Transverse colon (tissue), 4 donors: ENCODE results near the gene CDKAL1. TPM values are rescaled to one million over a fixed set of nuclear protein-coding genes. Genes with fewer than 3 reads are reported as not detected.

Source experiments
- DNase-seq: peaks from one replicate; pipeline ENCODE4 v3.0.0-alpha.2; 2019
- H3K27ac ChIP-seq, 4 donors: fragments of 200-600 bp; sonication (generic); 2 replicates each; pipeline ENCODE4 v1.5.1; 2016 to 2018; ENCODE audit warnings: inconsistent platforms in 4 of 4
- H3K27me3 ChIP-seq: fragments of 200-600 bp; sonication (generic); 2 replicates; pipeline ENCODE4 v1.5.1; 2017; ENCODE audit warnings: inconsistent platforms
- H3K36me3 ChIP-seq, 4 donors: fragments of 200-600 bp; sonication (generic); 2 replicates each; pipeline ENCODE4 v1.5.1; 2017 to 2019; ENCODE audit warnings: inconsistent platforms in 4 of 4
- H3K4me1 ChIP-seq, 4 donors: fragments of 200-600 bp; sonication (generic); 2 replicates each; pipeline ENCODE4 v1.5.1; 2017 to 2020; ENCODE audit warnings: inconsistent platforms in 4 of 4
- H3K4me3 ChIP-seq, 4 donors: fragments of 200-600 bp; sonication (generic); 1 replicate in 1 of 4; 2 replicates in 3 of 4; pipeline versions ENCODE4 v1.5.1 to v1.6.1; 2017 to 2019; ENCODE audit warnings: inconsistent platforms in 4 of 4
- H3K9me3 ChIP-seq, 2 donors: fragments of 200-600 bp; sonication (generic); 2 replicates each; pipeline ENCODE4 v1.5.1; 2017 to 2019; ENCODE audit warnings: inconsistent platforms in 2 of 2
- EP300 ChIP-seq: sonication (generic); formaldehyde crosslinking; IDR thresholded peaks from one replicate; pipeline ENCODE4 v1.6.1; 2017; ENCODE audit warnings: antibody characterized with exemption, low read depth
- POLR2A ChIP-seq: fragments of 450-650 bp; IDR thresholded peaks from one replicate; pipeline ENCODE4 v1.6.1; 2016; ENCODE audit warnings: antibody characterized with exemption, mild to moderate bottlenecking, moderate library complexity
- POLR2AphosphoS5 ChIP-seq, 3 donors: sonication (generic); formaldehyde crosslinking; IDR thresholded peaks; one replicate each; pipeline ENCODE4 v1.6.1; 2016; ENCODE audit warnings: antibody characterized with exemption in 3 of 3
- WGBS, 2 donors: methylation state at CpG; one replicate each; pipeline ENCODE4 v1.1.5; 2018; ENCODE audit warnings: low coverage in 1 of 2; 5-methylcytosine and 5-hydroxymethylcytosine counted together
- in situ Hi-C, 4 donors: fragments of 200-750 bp; cut with MboI; loops; one replicate each; pipeline versions ENCODE4 v1.15.0 to v1.15.1; 2017; ENCODE audit warnings: low sequenced_read_pairs in 3 of 4, low pct_ligation_motif_present in 1 of 4, low pct_unique_long_range_greater_than_20kb in 1 of 4
- intact Hi-C: fragments of 100-400 bp; cut with DNase I; formaldehyde crosslinking; loops from one replicate; pipeline ENCODE4 v1.15.1; 2023; ENCODE audit warnings: low total_unique reads
- total RNA-seq, 4 donors: library from RNA; depleted of rRNA; stranded (reverse); fragments of >200 nt; gene quantifications; one replicate each; pipeline ENCODE4 v1.1.0, GENCODE V29; 2016
- TF ChIP-seq, protein P1 (sequence below), 5 experiments: fragments of 200-600 bp in 3 of 5; fragments of 450-650 bp in 2 of 5; sonication (generic) in 3 of 5; IDR thresholded peaks; 1 replicate in 2 of 5; 2 replicates in 3 of 5; pipeline ENCODE4 v1.5.1; 2016 to 2017; ENCODE audit warnings: antibody characterized with exemption in 5 of 5, inconsistent platforms in 3 of 5, mild to moderate bottlenecking in 2 of 5, moderate library complexity in 1 of 5

Gene CDKAL1
- total RNA-seq, 4 donors from 2014 or later, result 4.8 to 21.7 (median 12.5) TPM

DNA sequence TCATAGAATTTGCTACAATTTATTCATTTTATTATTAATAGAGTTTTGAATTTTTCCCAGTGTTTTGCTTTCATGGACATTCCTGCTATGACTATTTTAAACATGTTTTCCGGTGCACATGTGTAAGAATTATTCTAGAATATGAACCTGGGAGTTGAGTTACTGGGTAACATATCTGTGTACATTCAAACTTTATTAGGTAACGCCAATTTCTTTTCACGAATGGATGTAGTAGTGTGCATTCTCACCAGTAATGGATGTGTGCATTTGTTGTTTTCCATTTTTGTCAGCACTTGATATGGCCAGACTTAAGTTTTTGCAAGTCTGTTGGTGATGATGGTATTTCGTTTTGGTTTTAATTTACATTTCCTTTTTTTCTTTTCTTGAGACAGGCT, 118.8 kb downstream of the CDKAL1 start:
- intact Hi-C loops, result no loop called here
- Histone ChIP-seq H3K36me3 (no peaks in the 10 kb centered on the region), H3K27ac (no peak overlapping the region), H3K4me1 (no peaks in the 10 kb centered on the region), H3K9me3 (no peaks in the 10 kb centered on the region), H3K4me3 (no peak overlapping the region), H3K27me3 (no peaks in the 10 kb centered on the region)
- TF ChIP-seq EP300, result no peak
- WGBS, 2 donors, result 92 to 97% methylated on average over 3 to 4 of the region's 4 CpGs
- in situ Hi-C loops, result no loop called here
- no peak for DNase-seq

- Histone ChIP-seq H3K4me3 (no peak overlapping the region), H3K9me3 (no peaks in the 10 kb centered on the region), H3K27ac (no peak overlapping the region), H3K36me3 (no peaks in the 10 kb centered on the region), H3K4me1 (no peaks in the 10 kb centered on the region), H3K27me3 (no peaks in the 10 kb centered on the region)
- in situ Hi-C loops, result no loop called here
- DNase-seq, result no peak
- WGBS, 2 donors, result 77 to 94% methylated on average over 2 to 5 of the region's 5 CpGs
- TF ChIP-seq POLR2AphosphoS5 (IDR thresholded peaks at IDR 0.05) (no peak), EP300 (no peak), POLR2A (no peak)
- TF ChIP-seq, protein P1, sequence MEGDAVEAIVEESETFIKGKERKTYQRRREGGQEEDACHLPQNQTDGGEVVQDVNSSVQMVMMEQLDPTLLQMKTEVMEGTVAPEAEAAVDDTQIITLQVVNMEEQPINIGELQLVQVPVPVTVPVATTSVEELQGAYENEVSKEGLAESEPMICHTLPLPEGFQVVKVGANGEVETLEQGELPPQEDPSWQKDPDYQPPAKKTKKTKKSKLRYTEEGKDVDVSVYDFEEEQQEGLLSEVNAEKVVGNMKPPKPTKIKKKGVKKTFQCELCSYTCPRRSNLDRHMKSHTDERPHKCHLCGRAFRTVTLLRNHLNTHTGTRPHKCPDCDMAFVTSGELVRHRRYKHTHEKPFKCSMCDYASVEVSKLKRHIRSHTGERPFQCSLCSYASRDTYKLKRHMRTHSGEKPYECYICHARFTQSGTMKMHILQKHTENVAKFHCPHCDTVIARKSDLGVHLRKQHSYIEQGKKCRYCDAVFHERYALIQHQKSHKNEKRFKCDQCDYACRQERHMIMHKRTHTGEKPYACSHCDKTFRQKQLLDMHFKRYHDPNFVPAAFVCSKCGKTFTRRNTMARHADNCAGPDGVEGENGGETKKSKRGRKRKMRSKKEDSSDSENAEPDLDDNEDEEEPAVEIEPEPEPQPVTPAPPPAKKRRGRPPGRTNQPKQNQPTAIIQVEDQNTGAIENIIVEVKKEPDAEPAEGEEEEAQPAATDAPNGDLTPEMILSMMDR (IDR thresholded peaks at IDR 0.05), result no peak
- intact Hi-C loops, result no loop called here
These were observed 121.1 kb downstream of the CDKAL1 start for GRCh38 chr6:20655317-20655716.

- DNase-seq, result no peak
- in situ Hi-C loops (no loop called here), intact Hi-C loops (no loop called here)
- Histone ChIP-seq H3K27me3 (no peaks in the 10 kb centered on the region), H3K4me1 (peaks cover 2 to 12% (median 6%) of the 10 kb centered on the region in 4 donors), H3K4me3 (no peak overlapping the region), H3K36me3 (no peaks in the 10 kb centered on the region), H3K27ac (no peak overlapping the region), H3K9me3 (no peaks in the 10 kb centered on the region)
- WGBS, 2 donors, result 81 to 88% methylated on average over 2 of the region's 2 CpGs
- no peak for TF ChIP-seq EP300
- TF ChIP-seq, protein P1 (IDR thresholded peaks at IDR 0.05), result no peak
- TF ChIP-seq POLR2AphosphoS5 (IDR thresholded peaks at IDR 0.05), result no peak
- no peak for TF ChIP-seq POLR2A
These were observed 123.1 kb downstream of the CDKAL1 start for GRCh38 chr6:20657274-20657800.

DNA sequence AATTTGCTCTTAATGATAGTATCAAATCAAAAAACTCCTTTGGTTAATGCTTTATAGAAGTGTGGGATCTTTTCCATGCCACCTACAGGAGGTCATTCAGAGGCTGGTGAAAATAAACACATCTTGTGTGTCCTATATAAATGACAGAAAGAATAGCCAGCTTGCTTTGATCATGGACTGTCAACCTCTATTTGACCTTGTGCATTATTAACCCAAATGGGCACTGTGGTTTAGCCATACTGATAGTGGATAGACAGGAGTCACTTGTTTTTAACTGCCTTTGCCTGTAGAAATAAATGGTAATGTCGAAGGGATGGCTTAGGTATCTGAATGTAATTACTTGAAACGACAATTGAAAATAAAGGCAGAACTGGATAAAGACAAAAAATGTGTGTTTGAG, 123.8 kb downstream of the CDKAL1 start:
- intact Hi-C loops (no loop called here), in situ Hi-C loops (no loop called here)
- no peaks in the 10 kb centered on the region for H3K9me3 ChIP-seq
- H3K27me3 ChIP-seq, result no peaks in the 10 kb centered on the region
- H3K36me3 ChIP-seq, result no peaks in the 10 kb centered on the region
- whole genome bisulfite sequencing, 2 donors, result 83 to 94% methylated on average over 2 of the region's 2 CpGs
- H3K4me1 ChIP-seq, result peaks cover 4 to 18% (median 6%) of the 10 kb centered on the region in 4 donors
- DNase-seq, result no peak
- no peak overlapping the region for H3K27ac ChIP-seq
- H3K4me3 ChIP-seq, result no peak overlapping the region
- no peak for TF ChIP-seq POLR2A
- no peak for TF ChIP-seq EP300
- TF ChIP-seq, protein P1 (IDR thresholded peaks at IDR 0.05), result no peak
- TF ChIP-seq POLR2AphosphoS5 (IDR thresholded peaks at IDR 0.05), result no peak

DNA sequence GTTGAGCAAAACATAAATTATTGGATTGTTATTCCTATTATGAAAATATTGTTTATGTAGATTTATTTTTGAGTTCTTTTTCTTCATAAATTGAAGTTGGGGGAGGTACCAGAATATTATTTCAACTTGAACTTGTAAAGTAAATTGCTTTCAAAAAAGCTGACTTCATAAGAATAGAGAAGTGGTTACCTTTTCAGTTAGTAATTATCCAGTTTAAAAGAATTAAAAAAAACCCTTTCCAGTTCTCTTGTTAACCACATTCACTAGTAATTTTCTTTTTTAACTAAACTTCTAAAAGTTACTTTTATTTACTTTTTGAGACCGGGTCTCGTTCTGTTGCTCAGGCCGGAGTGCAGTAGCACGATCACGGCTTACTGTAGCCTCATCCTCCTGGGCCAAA, 124.3 kb downstream of the CDKAL1 start:
- Histone ChIP-seq H3K4me1 (peaks cover 4 to 18% (median 6%) of the 10 kb centered on the region in 4 donors), H3K9me3 (no peaks in the 10 kb centered on the region), H3K27ac (no peak overlapping the region), H3K27me3 (no peaks in the 10 kb centered on the region), H3K4me3 (no peak overlapping the region), H3K36me3 (no peaks in the 10 kb centered on the region)
- in situ Hi-C loops, result no loop called here
- 95 to 100% methylated on average over 5 of the region's 5 CpGs for WGBS, 2 donors
- TF ChIP-seq POLR2A, result no peak
- no peak for TF ChIP-seq POLR2AphosphoS5 (IDR thresholded peaks at IDR 0.05)
- TF ChIP-seq, protein P1 (IDR thresholded peaks at IDR 0.05), result no peak
- TF ChIP-seq EP300, result no peak
- intact Hi-C loops, result no loop called here
- no peak for DNase-seq
